B cell (primary cell): Measurements from ENCODE around the gene LRP1.

Experiments
- CTCF ChIP-seq: fragments of 200-600 bp; IDR thresholded peaks from one replicate; pipeline ENCODE4 v1.8.0; 2022; ENCODE audit warnings: antibody characterized with exemption, mild to moderate bottlenecking
- EZH2 ChIP-seq: IDR thresholded peaks from 2 replicates; pipeline ENCODE4 v1.6.1; 2012; ENCODE audit warnings: borderline replicate concordance, low read depth, mild to moderate bottlenecking, moderate library complexity, low read length; ENCODE audit not compliant: insufficient read depth, poor library complexity, severe bottlenecking

DNA sequence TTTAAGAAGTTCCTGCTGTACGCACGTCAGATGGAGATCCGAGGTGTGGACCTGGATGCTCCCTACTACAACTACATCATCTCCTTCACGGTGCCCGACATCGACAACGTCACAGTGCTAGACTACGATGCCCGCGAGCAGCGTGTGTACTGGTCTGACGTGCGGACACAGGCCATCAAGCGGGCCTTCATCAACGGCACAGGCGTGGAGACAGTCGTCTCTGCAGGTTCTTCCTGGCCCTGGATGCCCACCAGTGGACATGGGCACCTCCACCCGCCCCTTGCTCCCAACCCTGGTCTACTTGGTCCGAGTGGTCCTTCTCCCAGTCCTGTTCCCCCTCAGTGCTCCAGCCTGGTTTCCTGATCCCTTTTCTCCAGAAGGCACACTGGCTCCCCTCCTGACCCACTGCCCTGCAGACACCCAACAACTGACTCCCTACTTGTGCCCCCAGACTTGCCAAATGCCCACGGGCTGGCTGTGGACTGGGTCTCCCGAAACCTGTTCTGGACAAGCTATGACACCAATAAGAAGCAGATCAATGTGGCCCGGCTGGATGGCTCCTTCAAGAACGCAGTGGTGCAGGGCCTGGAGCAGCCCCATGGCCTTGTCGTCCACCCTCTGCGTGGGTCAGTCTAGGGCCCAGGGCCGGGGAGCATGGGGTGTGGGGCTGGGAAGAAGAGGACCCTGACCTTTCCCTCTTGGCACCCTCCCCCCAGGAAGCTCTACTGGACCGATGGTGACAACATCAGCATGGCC, 51.2 kb downstream of the LRP1 start:
- TF ChIP-seq EZH2 (no peak), CTCF (no peak)
